Measurements from ENCODE around the gene EFCAB12. TPM values are rescaled to one million over a fixed set of nuclear protein-coding genes. Genes with fewer than 3 reads are reported as not detected.

Gene EFCAB12
- total and polyA plus RNA-seq, 2 of the 13 experiments (the other 11 are each of a cell fraction or from before 2014, with no cell fraction given): 0.31 to 2.4 TPM

- Histone ChIP-seq H3K27me3 (ENCODE audit: control insufficient read depth in 1 of 2, insufficient read depth in 2 of 2, low read length in 2 of 2) (no peaks in the 10 kb centered on the region; a peak in 1 of 5 replicates), H3K36me3 (replicated peaks in 1 of 2; ENCODE audit: control insufficient read depth in 1 of 2, insufficient read depth in 2 of 2, low read length in 2 of 2) (peaks cover 10 to 47% of the 10 kb centered on the region in 2 experiments), H3K79me2 (ENCODE audit: insufficient read depth, low read length) (peaks cover 22% of the 10 kb centered on the region), H3K9ac (ENCODE audit: insufficient read depth, low read depth, low read length) (no peak overlapping the region), H3K27ac (ENCODE audit: extremely low read length, insufficient read depth, low read length) (no peak overlapping the region), H2AFZ (ENCODE audit: low read length) (no peak overlapping the region), H3K4me3 (replicated peaks in 1 of 3; ENCODE audit: insufficient read depth in 1 of 3, low read depth in 2 of 3, low read length in 3 of 3) (no peak overlapping the region), H3K4me2 (ENCODE audit: low read depth, low read length) (no peak overlapping the region), H3K4me1 (ENCODE audit: insufficient read depth, low read length) (peaks cover 55% of the 10 kb centered on the region), H4K20me1 (ENCODE audit: insufficient read depth, low read length) (no peaks in the 10 kb centered on the region), H3K9me3 (ENCODE audit: low read length) (no peaks in the 10 kb centered on the region)
- intact Hi-C loops (cut with micrococcal nuclease; ENCODE audit: unreplicated experiment): no loop called here
- in situ Hi-C loops (cut with HindIII; ENCODE audit: extremely low pct_ligation_motif_present, low pct_unique_long_range_greater_than_20kb): no loop called here
- DNase-seq (ENCODE audit: low spot score): no peak
- TF ChIP-seq E2F5 (CRISPR knock-in tag; conservative IDR thresholded peaks at IDR 0.05) (no peak), ZFP90 (CRISPR knock-in tag; IDR thresholded peaks at IDR 0.05; ENCODE audit: borderline replicate concordance) (no peak), ZNF83 (CRISPR knock-in tag; IDR thresholded peaks at IDR 0.05; ENCODE audit: borderline replicate concordance) (no peak), MYNN (CRISPR knock-in tag; IDR thresholded peaks at IDR 0.05; ENCODE audit: low read depth) (no peak), TAF1 (CRISPR knock-in tag; IDR thresholded peaks at IDR 0.05) (no peak), ELF1 (CRISPR knock-in tag; IDR thresholded peaks at IDR 0.05) (no peak), ZNF790 (CRISPR knock-in tag; IDR thresholded peaks at IDR 0.05; ENCODE audit: borderline replicate concordance) (no peak), ZMYM3 (CRISPR knock-in tag; IDR thresholded peaks at IDR 0.05) (no peak), KLF13 (CRISPR knock-in tag; IDR thresholded peaks at IDR 0.05) (no peak), MTF1 (CRISPR knock-in tag; IDR thresholded peaks at IDR 0.05) (no peak), NFYC (CRISPR knock-in tag; IDR thresholded peaks at IDR 0.05) (no peak), ZFYVE20 (CRISPR knock-in tag; IDR thresholded peaks at IDR 0.05; ENCODE audit: borderline replicate concordance, low read depth) (no peak), ZNF383 (CRISPR knock-in tag; IDR thresholded peaks at IDR 0.05; ENCODE audit: borderline replicate concordance) (no peak), ZNF432 (CRISPR knock-in tag; IDR thresholded peaks at IDR 0.05; ENCODE audit: borderline replicate concordance) (no peak)
- whole genome bisulfite sequencing (ENCODE audit: low lambda C conversion rate): 96% methylated on average over 1 of the region's 1 CpG
- POLR2A ChIA-PET: no interaction called here
- CTCF ChIA-PET (ENCODE audit: low intra/inter-chr PET ratio, low total read pairs): no interaction called here
- no TSS peak for BruUV-seq (replicated peaks)
- no peak for FAIRE-seq
- ATAC-seq: no peak
Measured at GRCh38 chr3:129435367-129435766, 6.9 kb upstream of the EFCAB12 start.

Data from HepG2 (cell line).